Body of pancreas (tissue), 4 donors: Measurements from ENCODE around the gene TFPI.

Source experiments
- CTCF ChIP-seq, 7 experiments: fragments of 450-650 bp in 4 of 7; fragments of 200-600 bp in 3 of 7; sonication (generic) in 3 of 7; IDR thresholded peaks; one replicate each; pipeline ENCODE4 v1.5.1; 2016 to 2019; ENCODE audit warnings: antibody characterized with exemption in 7 of 7
- POLR2A ChIP-seq, 3 donors: fragments of 450-650 bp; IDR thresholded peaks; one replicate each; pipeline ENCODE4 v1.6.1; 2016; ENCODE audit warnings: antibody characterized with exemption in 3 of 3, mild to moderate bottlenecking in 2 of 3

GRCh38 chr2:187529977-187530721 lies 24.1 kb downstream of the TFPI start:
- TF ChIP-seq CTCF (IDR thresholded peaks at IDR 0.05): no peak
- no peak for TF ChIP-seq POLR2A (IDR thresholded peaks at IDR 0.05)
